Panc1 (cell line): ENCODE data around the gene SENP6. TPM values are rescaled to one million over a fixed set of nuclear protein-coding genes. Genes with fewer than 3 reads are reported as not detected.
"Not testable (repeated sequence)": the region's sequence is repeated elsewhere in the genome, so short reads cannot be mapped to it uniquely, and the experiment has no call there.

Source experiments
- ATAC-seq: fragments of 200-7000 bp; cut with Tn5 transposase; 2 replicates; pipeline ENCODE4 v1.9.1; 2020; ENCODE audit warnings: mild to moderate bottlenecking, moderate library complexity
- BruUV-seq: library from RNA; stranded (reverse); fragments of 400-500 nt; replicated peaks from 2 replicates; lab custom pipeline; 2021; lab: Mats Ljungman, UMichigan
- CTCF ChIA-PET: fragments of 300-600 bp; sonication (Branson Sonifier 250); formaldehyde crosslinking; loops from one replicate; lab custom pipeline; 2022; ENCODE audit warnings: antibody characterized with exemption; lab: Charles Lee
- POLR2A ChIA-PET: fragments of 300-600 bp; sonication (Branson Sonifier 250); formaldehyde crosslinking; loops from one replicate; lab custom pipeline; 2022; ENCODE audit warnings: antibody characterized with exemption; lab: Charles Lee
- DNase-seq: peaks from one replicate; pipeline ENCODE4 v3.0.0-alpha.2; 2010; ENCODE audit warnings: low read depth, low spot score
- H3K27ac ChIP-seq: 2 replicates; pipeline ENCODE4 v1.5.1; 2011; ENCODE audit warnings: mild to moderate bottlenecking, low read length, inconsistent platforms
- H3K27me3 ChIP-seq: fragments of 200-500 bp; sonication (Bioruptor generic); 2 replicates; pipeline ENCODE4 v1.6.0; 2014; ENCODE audit warnings: low read length, inconsistent platforms; ENCODE audit not compliant: control insufficient read depth, insufficient read depth
- H3K36me3 ChIP-seq: fragments of 200-500 bp; sonication (Bioruptor generic); 2 replicates; pipeline ENCODE4 v1.5.1; 2014; ENCODE audit warnings: inconsistent platforms, mild to moderate bottlenecking, low read length, moderate library complexity; ENCODE audit not compliant: control insufficient read depth, insufficient read depth
- H3K4me1 ChIP-seq: 2 replicates; pipeline ENCODE4 v1.5.1; 2011; ENCODE audit warnings: inconsistent platforms, mild to moderate bottlenecking, low read length, moderate library complexity; ENCODE audit not compliant: control insufficient read depth, insufficient read depth
- H3K4me3 ChIP-seq, 2 experiments: 2 replicates each; pipeline ENCODE4 v1.5.1; 2011 to 2012; ENCODE audit warnings: low read depth in 2 of 2, low read length in 2 of 2, mild to moderate bottlenecking in 2 of 2, inconsistent platforms in 1 of 2, moderate library complexity in 1 of 2
- H3K9me3 ChIP-seq: fragments of 200-500 bp; sonication (Bioruptor generic); 2 replicates; pipeline ENCODE4 v1.5.1; 2014; ENCODE audit warnings: low read depth, mild to moderate bottlenecking, inconsistent platforms, low read length, moderate library complexity; ENCODE audit not compliant: control insufficient read depth, insufficient read depth
- POLR2AphosphoS5 ChIP-seq: IDR thresholded peaks from 2 replicates; pipeline ENCODE4 v1.6.1; 2012; ENCODE audit warnings: mild to moderate bottlenecking, low read depth, low read length, moderate library complexity
- REST ChIP-seq, 2 experiments: IDR thresholded peaks; 2 replicates each; pipeline ENCODE4 v1.6.1; 2011 to 2012; ENCODE audit warnings: low read depth in 2 of 2, control low read depth in 1 of 2, low read length in 1 of 2, mild to moderate bottlenecking in 1 of 2, moderate library complexity in 1 of 2; ENCODE audit not compliant: insufficient read depth in 1 of 2
- SIN3A ChIP-seq: IDR thresholded peaks from 2 replicates; pipeline ENCODE4 v1.6.1; 2012; ENCODE audit warnings: low read depth, mild to moderate bottlenecking, low read length, moderate library complexity, borderline replicate concordance; ENCODE audit not compliant: insufficient read depth
- TCF7L2 ChIP-seq: IDR thresholded peaks from 2 replicates; pipeline ENCODE4 v1.6.1; 2011; ENCODE audit warnings: mild to moderate bottlenecking, low read depth, low read length, inconsistent platforms
- in situ Hi-C: cut with HindIII; loops from 2 replicates; pipeline ENCODE4 v1.10.0; 2016; ENCODE audit warnings: low sequenced_read_pairs, low pct_unique_long_range_greater_than_20kb
- intact Hi-C: fragments of 100-400 bp; cut with micrococcal nuclease; formaldehyde crosslinking; loops from one replicate; pipeline ENCODE4 v1.10.0; 2022; ENCODE audit not compliant: unreplicated experiment
- total RNA-seq: library from RNA; stranded (reverse); gene quantifications from one replicate; pipeline ENCODE4 v1.2.1, GENCODE V29; 2021; ENCODE audit not compliant: unreplicated experiment
- TF ChIP-seq, protein P1 (sequence below): fragments of 450-650 bp; IDR thresholded peaks from 2 replicates; pipeline ENCODE4 v1.5.1; 2017; ENCODE audit warnings: mild to moderate bottlenecking

Gene SENP6
- total RNA-seq, 1 experiment from 2014 or later = 58.7 TPM

- intact Hi-C loops (no loop called here), in situ Hi-C loops (no loop called here)
- ATAC-seq = no peak
- TF ChIP-seq, protein P1, sequence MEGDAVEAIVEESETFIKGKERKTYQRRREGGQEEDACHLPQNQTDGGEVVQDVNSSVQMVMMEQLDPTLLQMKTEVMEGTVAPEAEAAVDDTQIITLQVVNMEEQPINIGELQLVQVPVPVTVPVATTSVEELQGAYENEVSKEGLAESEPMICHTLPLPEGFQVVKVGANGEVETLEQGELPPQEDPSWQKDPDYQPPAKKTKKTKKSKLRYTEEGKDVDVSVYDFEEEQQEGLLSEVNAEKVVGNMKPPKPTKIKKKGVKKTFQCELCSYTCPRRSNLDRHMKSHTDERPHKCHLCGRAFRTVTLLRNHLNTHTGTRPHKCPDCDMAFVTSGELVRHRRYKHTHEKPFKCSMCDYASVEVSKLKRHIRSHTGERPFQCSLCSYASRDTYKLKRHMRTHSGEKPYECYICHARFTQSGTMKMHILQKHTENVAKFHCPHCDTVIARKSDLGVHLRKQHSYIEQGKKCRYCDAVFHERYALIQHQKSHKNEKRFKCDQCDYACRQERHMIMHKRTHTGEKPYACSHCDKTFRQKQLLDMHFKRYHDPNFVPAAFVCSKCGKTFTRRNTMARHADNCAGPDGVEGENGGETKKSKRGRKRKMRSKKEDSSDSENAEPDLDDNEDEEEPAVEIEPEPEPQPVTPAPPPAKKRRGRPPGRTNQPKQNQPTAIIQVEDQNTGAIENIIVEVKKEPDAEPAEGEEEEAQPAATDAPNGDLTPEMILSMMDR = no peak
- no peak for TF ChIP-seq REST (IDR thresholded peaks at IDR 0.05; ENCODE audit: insufficient read depth in 1 of 2, low read depth in 2 of 2, low read length in 1 of 2)
- TF ChIP-seq SIN3A = no peak
- TF ChIP-seq POLR2AphosphoS5 = no peak
- TF ChIP-seq TCF7L2 = no peak
- Histone ChIP-seq H3K27me3 (no peaks in the 10 kb centered on the region), H3K4me1 (no peaks in the 10 kb centered on the region), H3K36me3 (peaks cover 23% of the 10 kb centered on the region; the same call in 1 of the 2 replicates), H3K4me3 (no peak overlapping the region), H3K27ac (no peak overlapping the region), H3K9me3 (no peaks in the 10 kb centered on the region)
- ChIA-PET POLR2A (no interaction called here), CTCF (no interaction called here)
- no peak for DNase-seq
- BruUV-seq = no TSS peak
These were observed 24.9 kb downstream of the SENP6 start for GRCh38 chr6:75626561-75626960.

GRCh38 chr6:75627708-75628107 lies 26.0 kb downstream of the SENP6 start:
- H3K9me3 ChIP-seq, DNase-seq, H3K27me3 ChIP-seq, H3K27ac ChIP-seq, H3K4me3 ChIP-seq, H3K4me1 ChIP-seq, intact Hi-C loops, BruUV-seq, ATAC-seq, CTCF ChIA-PET, in situ Hi-C loops, POLR2A ChIA-PET: not testable (repeated sequence)
- peaks cover 25% of the 10 kb centered on the region; the same call in 1 of the 2 replicates for H3K36me3 ChIP-seq

DNA sequence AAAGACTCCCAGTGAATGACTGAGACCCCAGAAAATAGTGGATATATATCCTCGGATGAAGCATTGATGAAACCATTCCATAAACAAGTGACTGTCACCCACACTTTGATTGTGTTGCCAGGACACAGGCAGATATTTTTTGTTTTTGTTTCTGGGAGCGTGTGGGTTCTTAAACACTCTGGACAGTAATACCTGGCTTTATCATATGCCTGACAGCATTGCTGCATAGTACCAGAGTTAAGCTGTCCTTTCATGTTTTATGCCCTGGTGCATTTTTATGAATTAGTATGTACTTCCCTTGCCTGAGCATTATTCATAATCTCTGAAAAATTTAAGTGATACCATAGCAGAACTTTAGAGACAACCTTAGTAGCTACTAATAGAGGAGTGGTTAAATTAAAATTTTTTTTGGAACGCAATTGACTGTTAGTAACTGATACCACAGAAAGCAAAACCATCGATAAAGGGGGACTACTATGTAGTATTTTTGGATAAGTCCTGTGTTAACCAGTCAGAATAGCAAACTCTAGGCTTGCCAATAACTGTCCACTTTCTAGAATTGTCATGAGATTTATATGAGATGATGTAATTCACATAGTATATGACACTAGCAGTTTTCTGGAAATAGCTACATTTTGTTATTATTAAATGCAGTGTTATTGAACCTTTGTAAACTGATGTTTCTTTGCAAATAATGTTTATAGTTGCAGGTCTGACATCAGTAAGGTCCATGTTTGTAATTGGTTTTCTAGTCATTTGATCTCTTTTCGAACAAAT lies 30.4 kb downstream of the SENP6 start:
- Histone ChIP-seq H3K9me3 (no peaks in the 10 kb centered on the region), H3K4me1 (no peaks in the 10 kb centered on the region), H3K27ac (peak overlapping the region; percentile 24; the same call in 1 of the 2 replicates), H3K27me3 (no peaks in the 10 kb centered on the region), H3K36me3 (peaks cover 31% of the 10 kb centered on the region), H3K4me3 (no peak overlapping the region)
- DNase-seq (no peak), ATAC-seq (no peak)
- in situ Hi-C loops = no loop called here
- TF ChIP-seq REST (IDR thresholded peaks at IDR 0.05; ENCODE audit: insufficient read depth in 1 of 2, low read depth in 2 of 2, low read length in 1 of 2) (no peak), SIN3A (no peak), TCF7L2 (no peak), POLR2AphosphoS5 (no peak)
- TF ChIP-seq, protein P1 = no peak
- intact Hi-C loops = no loop called here
- no TSS peak for BruUV-seq
- POLR2A ChIA-PET = no interaction called here
- CTCF ChIA-PET = no interaction called here
